Smooth muscle cell of the coronary artery (primary cell): ENCODE results near the gene PFN2. TPM values are rescaled to one million over a fixed set of nuclear protein-coding genes. Genes with fewer than 3 reads are reported as not detected.

ENCODE experiments used
- total RNA-seq: library from RNA; depleted of rRNA; stranded (reverse); fragments of >200 nt; gene quantifications from 2 replicates; pipeline ENCODE4 v1.2.3, GENCODE V29; 2014; ENCODE audit warnings: low replicate concordance

The PFN2 gene, protein sequence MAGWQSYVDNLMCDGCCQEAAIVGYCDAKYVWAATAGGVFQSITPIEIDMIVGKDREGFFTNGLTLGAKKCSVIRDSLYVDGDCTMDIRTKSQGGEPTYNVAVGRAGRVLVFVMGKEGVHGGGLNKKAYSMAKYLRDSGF
- total RNA-seq: 196 and 198 TPM in 2 replicates

DNA sequence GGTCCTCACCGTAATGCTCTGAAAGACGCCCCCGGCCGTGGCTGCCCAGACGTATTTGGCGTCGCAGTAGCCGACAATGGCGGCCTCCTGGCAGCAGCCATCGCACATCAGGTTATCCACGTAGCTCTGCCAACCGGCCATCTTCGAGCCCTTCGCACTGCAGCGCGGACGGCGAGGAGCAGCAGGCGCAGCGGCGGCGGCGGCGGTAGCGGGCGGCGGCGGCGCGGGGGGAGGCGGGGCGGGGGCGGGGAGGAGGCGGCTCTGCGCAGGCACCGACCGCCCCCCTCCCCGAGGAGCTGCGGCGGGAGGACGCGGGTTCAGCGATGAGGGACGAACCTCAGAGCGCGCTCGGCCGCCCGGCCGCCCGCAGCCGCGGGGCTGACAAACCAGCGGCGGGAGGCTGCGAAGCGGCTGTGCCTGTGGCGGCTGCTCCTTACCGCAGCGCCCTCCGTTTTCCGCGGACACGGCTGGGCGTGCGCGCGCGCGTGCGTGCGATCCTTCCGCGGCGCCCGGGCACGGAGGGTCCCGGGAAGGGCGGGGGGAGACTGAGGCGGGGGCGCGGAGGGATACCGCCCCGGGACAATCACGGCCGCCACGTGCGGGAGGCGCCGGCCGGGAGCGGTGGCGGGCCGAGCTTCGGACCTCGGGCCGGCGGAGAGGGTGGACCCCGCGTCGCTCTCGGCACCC is at the start of gene PFN2:
Gene PFN2, minus strand, starts transcription at position 180 of the 687 bp plus-strand sequence. Its CDS starts 39 bp downstream, at position 141.

Other genes with a start within 250 kb of the PFN2 start
- gene COMMD2, start 218.4 kb downstream of the PFN2 start, total RNA-seq: 8.8 and 27.3 TPM in 2 replicates
- not detected in 2 replicates for gene ANKUB1, start 178.3 kb downstream of the PFN2 start, total RNA-seq
- 37.1 and 63.9 TPM in 2 replicates for gene RNF13, start 157.7 kb downstream of the PFN2 start, total RNA-seq